Right atrium auricular region (tissue), 2 donors: ENCODE results near the gene SAMD8. TPM values are rescaled to one million over a fixed set of nuclear protein-coding genes. Genes with fewer than 3 reads are reported as not detected.

Source experiments
- DNase-seq: peaks from one replicate; pipeline ENCODE4 v3.0.0-alpha.2; 2019; ENCODE audit warnings: low spot score
- H3K27ac ChIP-seq, 2 donors: fragments of 200-600 bp; sonication (generic); 1 replicate in 1 of 2; 2 replicates in 1 of 2; pipeline ENCODE4 v1.5.1; 2016 to 2019
- H3K27me3 ChIP-seq, 2 donors: fragments of 200-600 bp; sonication (generic); one replicate each; pipeline versions ENCODE4 v1.5.1 to v1.6.0; 2017 to 2019
- H3K36me3 ChIP-seq: fragments of 200-600 bp; sonication (generic); one replicate; pipeline ENCODE4 v1.5.1; 2016
- H3K4me1 ChIP-seq, 2 donors: fragments of 200-600 bp; sonication (generic); one replicate each; pipeline versions ENCODE4 v1.5.1 to v1.6.0; 2017 to 2019
- H3K4me3 ChIP-seq, 2 donors: fragments of 200-600 bp; sonication (generic); 1 replicate in 1 of 2; 2 replicates in 1 of 2; pipeline ENCODE4 v1.5.1; 2017 to 2019; ENCODE audit warnings: mild to moderate bottlenecking in 1 of 2, moderate library complexity in 1 of 2
- H3K9me3 ChIP-seq, 2 donors: fragments of 200-600 bp; sonication (generic); one replicate each; pipeline ENCODE4 v1.5.1; 2019
- total RNA-seq, 2 donors: library from RNA; depleted of rRNA; stranded (reverse); fragments of >200 nt; gene quantifications; one replicate each; pipeline ENCODE4 v1.1.0, GENCODE V29; 2016
- TF ChIP-seq, protein P1 (sequence below), 2 donors: fragments of 200-600 bp; sonication (generic); IDR thresholded peaks; one replicate each; pipeline ENCODE4 v1.5.1; 2019; ENCODE audit warnings: antibody characterized with exemption in 2 of 2

SAMD8 gene
- total RNA-seq: 10 to 100 TPM; 24.7 to 26.3 TPM

DNA sequence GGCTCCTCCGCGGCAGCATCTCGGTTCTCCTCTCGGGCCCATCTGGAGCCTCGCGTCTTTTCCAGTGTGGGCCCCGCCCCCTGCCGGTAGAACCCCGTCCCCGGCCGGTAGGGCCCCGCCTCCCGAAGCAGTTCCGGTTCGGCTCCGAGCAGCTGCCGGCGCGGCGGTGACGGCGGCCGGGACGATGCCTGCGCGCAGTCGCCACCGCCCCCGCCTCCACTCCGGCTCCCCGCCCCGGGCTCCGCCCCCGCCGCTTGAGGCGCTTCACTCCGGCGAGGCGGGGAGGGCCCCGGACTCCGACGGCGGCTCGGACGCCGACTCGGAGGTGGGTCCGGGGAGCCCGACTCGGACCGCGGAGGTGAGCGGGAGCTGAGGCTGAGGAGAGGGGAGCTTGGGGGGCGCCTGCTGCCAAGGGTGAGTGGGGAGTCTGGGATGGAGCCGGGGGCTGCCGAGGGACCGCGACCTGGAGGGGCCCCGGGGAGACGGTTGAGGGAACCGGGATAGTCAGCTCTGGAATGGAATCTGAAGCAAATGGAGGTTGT, at the start of gene SAMD8:
Gene SAMD8 (plus strand): TSS at position 292 of the 542 bp plus-strand sequence. CDS start 38,873 bp downstream, outside the sequence.
- TF ChIP-seq, protein P1, sequence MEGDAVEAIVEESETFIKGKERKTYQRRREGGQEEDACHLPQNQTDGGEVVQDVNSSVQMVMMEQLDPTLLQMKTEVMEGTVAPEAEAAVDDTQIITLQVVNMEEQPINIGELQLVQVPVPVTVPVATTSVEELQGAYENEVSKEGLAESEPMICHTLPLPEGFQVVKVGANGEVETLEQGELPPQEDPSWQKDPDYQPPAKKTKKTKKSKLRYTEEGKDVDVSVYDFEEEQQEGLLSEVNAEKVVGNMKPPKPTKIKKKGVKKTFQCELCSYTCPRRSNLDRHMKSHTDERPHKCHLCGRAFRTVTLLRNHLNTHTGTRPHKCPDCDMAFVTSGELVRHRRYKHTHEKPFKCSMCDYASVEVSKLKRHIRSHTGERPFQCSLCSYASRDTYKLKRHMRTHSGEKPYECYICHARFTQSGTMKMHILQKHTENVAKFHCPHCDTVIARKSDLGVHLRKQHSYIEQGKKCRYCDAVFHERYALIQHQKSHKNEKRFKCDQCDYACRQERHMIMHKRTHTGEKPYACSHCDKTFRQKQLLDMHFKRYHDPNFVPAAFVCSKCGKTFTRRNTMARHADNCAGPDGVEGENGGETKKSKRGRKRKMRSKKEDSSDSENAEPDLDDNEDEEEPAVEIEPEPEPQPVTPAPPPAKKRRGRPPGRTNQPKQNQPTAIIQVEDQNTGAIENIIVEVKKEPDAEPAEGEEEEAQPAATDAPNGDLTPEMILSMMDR (IDR thresholded peaks at IDR 0.05): peak; percentile 45 to 67
- no peaks in the 10 kb centered on the region for H3K27me3 ChIP-seq
- peak within 1 kb of the TSS; percentile 97 to 99 for H3K27ac ChIP-seq
- no peaks in the 10 kb centered on the region for H3K36me3 ChIP-seq
- peak within 1 kb of the TSS; percentile 81 to 94 for H3K4me3 ChIP-seq
- peak; percentile 97 for DNase-seq
- peaks cover 0 to 62% of the 10 kb centered on the region in 2 donors for H3K4me1 ChIP-seq
- no peaks in the 10 kb centered on the region for H3K9me3 ChIP-seq

DNA sequence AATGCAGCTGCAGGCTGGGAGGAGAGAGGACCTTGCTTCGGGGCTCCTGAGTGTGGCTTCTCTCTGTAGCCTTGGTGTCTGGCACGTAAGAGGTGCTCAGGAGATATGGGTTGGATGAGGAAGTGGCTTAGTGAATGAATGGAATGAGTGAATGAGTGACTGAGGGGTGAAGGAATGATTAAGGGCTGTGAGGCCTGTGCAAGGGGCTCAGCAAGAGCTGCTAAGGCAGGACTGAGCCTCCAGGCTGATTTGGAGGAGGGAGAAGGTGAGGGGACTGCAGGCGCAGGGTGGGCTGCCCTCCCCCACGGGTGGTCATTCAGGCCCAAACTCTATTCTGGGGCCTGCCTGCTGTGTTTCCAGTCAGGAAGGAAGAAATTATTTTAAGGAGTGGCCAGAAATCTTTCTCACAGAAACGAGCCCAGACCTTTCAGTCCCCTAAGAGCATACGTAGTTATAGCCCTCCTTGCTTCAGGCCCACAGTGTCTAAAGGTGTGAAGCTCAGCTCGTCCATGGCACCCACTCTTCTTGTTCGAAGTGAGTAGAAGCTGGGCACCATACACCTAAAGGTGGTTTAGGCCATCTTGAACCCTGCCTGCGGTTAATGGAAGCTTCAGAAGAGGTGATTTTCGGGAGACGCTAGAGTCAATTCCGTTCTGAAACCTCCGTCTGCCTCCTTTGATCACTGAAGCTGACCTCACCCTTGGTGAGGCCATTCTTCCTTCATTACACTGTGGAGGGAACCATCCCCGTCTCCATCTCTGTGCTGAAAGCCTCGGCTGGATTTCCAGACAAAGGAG, 49.5 kb upstream of the SAMD8 start:
- Histone ChIP-seq H3K36me3 (no peaks in the 10 kb centered on the region), H3K4me3 (no peak overlapping the region), H3K9me3 (no peaks in the 10 kb centered on the region), H3K27me3 (no peaks in the 10 kb centered on the region), H3K27ac (peak overlapping the region; percentile 7 to 29), H3K4me1 (no peaks in the 10 kb centered on the region)
- TF ChIP-seq, protein P1 (IDR thresholded peaks at IDR 0.05): no peak
- DNase-seq: no peak

DNA sequence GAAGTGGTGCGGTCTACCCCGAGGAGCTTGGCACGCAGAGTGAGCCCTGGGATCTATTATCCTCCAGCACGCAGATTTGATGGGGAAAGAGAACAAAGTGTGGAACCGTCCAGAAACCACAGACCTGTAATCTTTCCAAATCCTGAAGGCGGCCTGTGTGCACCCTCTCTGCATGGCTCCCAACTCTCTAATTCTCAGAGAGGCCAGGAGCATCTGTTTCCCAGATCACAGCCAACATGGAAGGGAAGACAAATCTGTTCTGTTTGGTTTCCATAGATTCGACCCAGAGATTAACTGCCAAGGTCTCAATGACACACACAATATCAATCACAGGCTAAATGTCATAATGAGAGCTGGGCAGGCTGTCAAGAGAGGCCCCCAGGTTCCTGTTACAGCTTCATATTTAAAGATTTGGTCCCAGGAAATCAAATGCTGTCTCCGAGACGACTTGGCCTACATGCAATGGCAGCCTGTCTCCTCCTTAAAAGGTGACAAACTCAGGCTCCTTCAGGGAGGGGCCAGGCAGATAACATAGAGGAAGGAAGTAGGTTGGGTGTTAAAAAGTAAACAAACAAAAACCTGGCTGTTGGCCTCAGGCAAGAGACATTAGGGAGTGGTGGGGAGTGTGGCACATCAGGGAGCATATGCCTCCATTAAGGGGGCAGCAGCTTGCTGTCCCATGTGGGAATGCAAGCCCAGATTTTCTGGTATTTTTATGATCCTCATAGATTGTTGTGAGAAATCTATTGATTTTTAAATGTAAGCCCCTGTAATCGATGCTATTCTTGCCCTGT, 48.8 kb upstream of the SAMD8 start:
- Histone ChIP-seq H3K9me3 (no peaks in the 10 kb centered on the region), H3K36me3 (no peaks in the 10 kb centered on the region), H3K27ac (peak overlapping the region; percentile 7 to 29), H3K4me3 (no peak overlapping the region), H3K4me1 (no peaks in the 10 kb centered on the region), H3K27me3 (no peaks in the 10 kb centered on the region)
- TF ChIP-seq, protein P1 (IDR thresholded peaks at IDR 0.05): no peak
- DNase-seq: no peak

DNA sequence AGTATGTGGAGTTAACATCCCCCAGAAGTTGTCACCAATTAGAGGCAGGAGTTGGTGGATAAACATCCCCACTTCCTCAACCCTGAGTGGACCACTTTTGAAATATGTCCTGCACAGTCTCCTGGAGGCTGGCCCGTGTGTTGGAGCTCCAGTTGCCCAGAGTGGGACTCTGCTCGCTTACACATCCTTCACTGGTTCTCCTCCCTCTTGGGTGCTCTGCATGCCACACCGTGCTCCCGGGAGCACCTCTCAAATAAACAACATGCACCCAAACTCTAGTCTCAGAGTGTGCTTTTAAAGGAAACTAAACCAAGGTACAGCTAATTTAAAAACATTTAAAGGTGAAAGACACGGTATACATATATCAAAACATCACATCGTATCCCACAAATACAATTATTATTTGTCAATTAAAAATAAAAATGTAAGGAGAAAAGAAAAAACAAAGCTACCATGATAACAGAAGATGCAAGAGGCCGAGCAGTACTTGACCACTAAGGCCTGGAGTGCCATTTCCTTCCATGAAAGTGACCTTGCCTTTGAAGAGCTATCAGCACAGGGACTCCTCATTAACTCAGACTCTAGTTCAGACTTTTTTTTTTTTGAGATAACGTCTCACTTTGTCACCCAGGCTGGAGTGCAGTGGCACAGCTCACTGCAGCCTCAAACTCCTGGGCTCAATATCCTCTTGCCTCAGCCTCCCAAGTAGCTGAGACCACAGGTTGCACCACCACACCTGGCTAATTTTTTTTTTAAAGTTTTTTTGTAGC, 47.8 kb upstream of the SAMD8 start:
- no peak for DNase-seq
- no peaks in the 10 kb centered on the region for H3K9me3 ChIP-seq
- no peaks in the 10 kb centered on the region for H3K4me1 ChIP-seq
- no peaks in the 10 kb centered on the region for H3K27me3 ChIP-seq
- TF ChIP-seq, protein P1 (IDR thresholded peaks at IDR 0.05): no peak
- H3K36me3 ChIP-seq: no peaks in the 10 kb centered on the region
- H3K27ac ChIP-seq: no peak overlapping the region
- no peak overlapping the region for H3K4me3 ChIP-seq

DNA sequence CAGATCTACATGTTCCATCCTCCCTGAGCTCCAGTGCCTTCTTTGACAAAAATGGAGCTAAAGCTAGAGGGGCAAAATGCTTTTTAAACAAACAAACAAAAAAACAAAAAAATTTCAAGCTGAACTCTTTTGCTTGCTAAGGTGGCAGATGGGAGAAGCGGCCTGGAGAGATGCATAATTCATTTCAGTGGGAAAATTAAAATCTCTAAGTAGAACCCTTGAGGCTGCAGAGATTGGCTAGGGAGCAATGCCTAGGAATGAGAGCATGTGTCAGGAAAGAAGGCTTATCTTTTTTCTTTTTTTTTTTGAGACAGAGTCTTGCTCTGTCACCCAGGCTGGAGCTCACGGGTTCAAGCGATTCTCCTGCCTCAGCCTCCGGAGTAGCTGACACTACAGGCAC, 46.4 kb upstream of the SAMD8 start:
- peaks cover 0 to 1% of the 10 kb centered on the region in 2 donors for H3K4me1 ChIP-seq
- H3K4me3 ChIP-seq: no peak overlapping the region
- H3K9me3 ChIP-seq: no peaks in the 10 kb centered on the region
- H3K27ac ChIP-seq: no peak overlapping the region
- TF ChIP-seq, protein P1 (IDR thresholded peaks at IDR 0.05): no peak
- no peak for DNase-seq
- H3K27me3 ChIP-seq: no peaks in the 10 kb centered on the region
- H3K36me3 ChIP-seq: no peaks in the 10 kb centered on the region
